HUES48 (cell line): ENCODE data around the gene MAN2B2.

Experiments
- H3K27ac ChIP-seq: one replicate; pipeline ENCODE4 v1.7.0; 2013; ENCODE audit warnings: low read depth, low read length, inconsistent platforms
- H3K27me3 ChIP-seq: 2 replicates; pipeline ENCODE4 v1.6.1; 2013; ENCODE audit warnings: mild to moderate bottlenecking, low read length; ENCODE audit not compliant: control insufficient read depth, insufficient read depth
- H3K36me3 ChIP-seq: 2 replicates; pipeline ENCODE4 v1.6.1; 2013; ENCODE audit warnings: low read length; ENCODE audit not compliant: control insufficient read depth, insufficient read depth
- H3K4me1 ChIP-seq: 2 replicates; pipeline ENCODE4 v1.6.1; 2013; ENCODE audit warnings: mild to moderate bottlenecking, low read length; ENCODE audit not compliant: control insufficient read depth, insufficient read depth
- H3K4me3 ChIP-seq: 2 replicates; pipeline ENCODE4 v1.5.1; 2013; ENCODE audit warnings: mild to moderate bottlenecking, low read depth, low read length
- H3K9ac ChIP-seq: 2 replicates; pipeline ENCODE4 v1.6.1; 2013; ENCODE audit warnings: mild to moderate bottlenecking, low read depth, low read length, moderate library complexity
- H3K9me3 ChIP-seq: 2 replicates; pipeline ENCODE4 v1.6.1; 2013; ENCODE audit warnings: low read length; ENCODE audit not compliant: control insufficient read depth, insufficient read depth

The MAN2B2 gene

DNA sequence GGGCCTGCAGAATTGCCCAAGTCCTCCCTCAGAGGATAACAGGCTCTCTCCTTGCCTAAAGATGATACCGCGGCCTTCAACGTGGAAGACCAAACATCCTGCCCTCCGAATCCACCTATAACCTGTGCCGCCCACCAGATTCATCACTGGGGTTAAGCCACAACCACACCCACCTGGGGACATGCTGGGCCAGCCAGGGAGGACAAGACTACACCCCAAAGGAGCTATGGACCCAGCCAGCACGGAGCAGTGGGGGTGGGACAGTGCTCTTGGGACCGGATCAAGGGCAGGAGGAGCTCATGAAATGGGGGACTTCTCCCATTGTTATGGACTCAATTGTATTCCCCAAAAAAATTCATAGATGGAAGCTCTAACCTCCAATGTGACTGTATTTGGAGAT, 6.8 kb upstream of the MAN2B2 start:
- Histone ChIP-seq H3K9me3 (no peaks in the 10 kb centered on the region), H3K36me3 (no peaks in the 10 kb centered on the region), H3K4me1 (no peaks in the 10 kb centered on the region), H3K9ac (no peak overlapping the region), H3K4me3 (no peak overlapping the region), H3K27me3 (peaks cover 51% of the 10 kb centered on the region), H3K27ac (no peak overlapping the region)

DNA sequence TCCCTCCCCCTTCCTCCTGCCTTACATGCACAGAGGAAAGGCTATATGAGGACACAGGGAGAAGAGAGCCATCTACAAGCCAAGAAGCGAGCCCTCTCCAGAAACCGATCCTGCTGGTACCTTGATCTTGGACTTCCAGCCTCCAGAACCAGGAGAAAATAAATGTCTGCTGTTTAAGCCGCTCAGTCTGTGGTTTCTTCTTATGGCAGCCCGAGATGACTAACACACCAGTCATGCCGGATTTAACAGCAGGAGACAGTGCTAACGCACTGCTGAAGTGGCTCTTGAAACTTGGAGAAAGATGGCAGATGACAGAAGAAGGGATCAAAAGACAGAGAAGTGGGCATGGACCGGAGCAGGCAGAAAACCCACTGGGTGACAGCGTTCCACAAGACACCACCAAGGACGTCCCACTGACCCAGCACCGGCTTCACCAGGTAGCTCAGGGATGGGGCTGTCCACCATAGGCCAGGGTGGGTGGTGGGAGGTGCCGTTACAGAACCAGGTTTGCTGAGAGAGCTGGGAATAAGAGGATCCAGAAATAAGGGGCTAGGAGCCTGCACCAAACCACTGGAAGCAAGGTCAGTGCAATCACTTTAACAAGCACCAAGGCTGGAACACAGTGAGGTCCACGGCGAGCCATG, 6.2 kb upstream of the MAN2B2 start:
- Histone ChIP-seq H3K4me1 (no peaks in the 10 kb centered on the region), H3K27me3 (peaks cover 54% of the 10 kb centered on the region), H3K36me3 (no peaks in the 10 kb centered on the region), H3K4me3 (no peak overlapping the region), H3K9ac (no peak overlapping the region), H3K9me3 (no peaks in the 10 kb centered on the region), H3K27ac (no peak overlapping the region)

DNA sequence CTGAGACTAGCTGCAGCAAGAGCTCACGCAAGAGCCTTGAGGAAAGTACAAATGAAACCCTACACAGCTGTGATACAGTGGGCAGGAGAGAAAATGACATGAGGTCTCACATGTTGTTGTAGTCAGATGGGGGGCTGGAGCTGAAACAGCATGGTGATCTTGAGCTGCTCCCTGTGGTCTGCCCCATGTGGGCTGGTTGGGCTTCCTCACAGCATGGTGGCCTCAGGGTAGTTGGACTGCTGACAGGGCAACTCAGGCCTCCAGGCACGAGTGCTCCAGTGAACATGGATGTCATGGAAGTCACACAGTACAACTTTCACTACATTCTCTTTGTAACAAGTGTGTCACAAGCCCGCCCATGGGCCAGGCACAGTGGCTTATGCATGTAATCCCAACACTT, 3.4 kb upstream of the MAN2B2 start:
- Histone ChIP-seq H3K4me1 (no peaks in the 10 kb centered on the region), H3K27ac (no peak overlapping the region), H3K27me3 (peaks cover 36% of the 10 kb centered on the region), H3K4me3 (no peak overlapping the region), H3K9ac (no peak overlapping the region), H3K9me3 (no peaks in the 10 kb centered on the region), H3K36me3 (no peaks in the 10 kb centered on the region)

DNA sequence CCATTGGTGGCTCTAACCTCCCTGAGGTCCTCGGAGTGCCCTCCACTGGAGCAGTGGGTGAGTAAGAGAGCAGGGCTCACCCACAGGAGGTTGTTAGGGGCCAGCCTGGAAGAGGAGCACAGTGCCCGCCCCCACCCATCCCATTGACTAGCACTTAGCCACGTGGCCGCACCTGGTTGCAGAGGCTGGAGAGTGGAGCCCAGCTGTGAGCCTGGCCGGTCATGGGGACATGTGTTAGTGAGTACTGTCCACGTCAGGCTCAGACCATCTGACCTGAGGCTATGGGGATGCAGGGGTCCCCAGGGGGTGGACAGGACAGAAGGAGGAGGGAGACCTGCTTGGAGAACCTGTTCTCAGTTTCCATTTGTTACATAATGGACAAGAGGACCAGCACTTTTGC, 1.4 kb upstream of the MAN2B2 start:
- Histone ChIP-seq H3K4me3 (no peak overlapping the region), H3K27ac (no peak overlapping the region), H3K36me3 (peaks cover 6% of the 10 kb centered on the region), H3K9me3 (no peaks in the 10 kb centered on the region), H3K27me3 (peaks cover 33% of the 10 kb centered on the region), H3K4me1 (no peaks in the 10 kb centered on the region), H3K9ac (no peak overlapping the region)

DNA sequence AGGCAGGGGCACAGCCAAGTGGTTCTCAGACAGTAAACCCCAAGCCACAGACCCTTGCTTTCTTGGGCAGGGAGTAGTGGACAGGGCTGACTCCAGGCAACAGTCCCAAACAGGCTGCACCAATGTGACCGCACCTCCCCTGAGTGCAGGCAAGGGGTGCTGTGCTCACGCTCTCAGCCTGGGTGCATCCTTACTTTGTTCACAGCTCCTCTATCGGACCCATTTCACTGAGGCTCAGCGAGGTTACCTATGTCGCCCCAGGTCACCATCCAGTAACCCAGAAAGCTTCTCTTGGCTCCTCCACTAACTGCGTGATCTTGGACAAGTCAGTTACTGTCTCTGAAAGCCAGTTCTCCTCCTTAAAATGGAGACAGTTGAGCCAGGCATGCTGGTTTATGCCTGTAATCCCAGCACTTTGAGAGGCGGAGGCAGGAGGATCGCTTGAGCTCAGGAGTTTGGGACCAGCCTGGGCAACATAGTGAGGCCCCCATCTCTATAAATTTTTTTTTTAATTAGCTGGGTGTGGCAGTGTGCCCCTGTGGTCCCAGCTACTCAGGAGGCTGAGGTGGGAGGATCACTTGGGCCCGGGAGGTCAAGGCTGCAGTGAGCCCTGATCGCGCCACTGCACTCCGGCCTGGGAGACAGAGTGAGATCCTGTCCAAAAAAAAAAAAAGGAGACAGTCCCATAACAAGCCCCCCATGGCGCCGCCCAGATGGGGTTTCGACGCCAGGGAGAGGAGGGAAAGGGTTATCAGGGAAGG, 823 bp upstream of the MAN2B2 start:
- Histone ChIP-seq H3K4me3 (peak overlapping the region; percentile 84), H3K9ac (no peak overlapping the region), H3K27me3 (peaks cover 30% of the 10 kb centered on the region), H3K27ac (no peak overlapping the region), H3K36me3 (peaks cover 11% of the 10 kb centered on the region), H3K4me1 (no peaks in the 10 kb centered on the region), H3K9me3 (no peaks in the 10 kb centered on the region)

DNA sequence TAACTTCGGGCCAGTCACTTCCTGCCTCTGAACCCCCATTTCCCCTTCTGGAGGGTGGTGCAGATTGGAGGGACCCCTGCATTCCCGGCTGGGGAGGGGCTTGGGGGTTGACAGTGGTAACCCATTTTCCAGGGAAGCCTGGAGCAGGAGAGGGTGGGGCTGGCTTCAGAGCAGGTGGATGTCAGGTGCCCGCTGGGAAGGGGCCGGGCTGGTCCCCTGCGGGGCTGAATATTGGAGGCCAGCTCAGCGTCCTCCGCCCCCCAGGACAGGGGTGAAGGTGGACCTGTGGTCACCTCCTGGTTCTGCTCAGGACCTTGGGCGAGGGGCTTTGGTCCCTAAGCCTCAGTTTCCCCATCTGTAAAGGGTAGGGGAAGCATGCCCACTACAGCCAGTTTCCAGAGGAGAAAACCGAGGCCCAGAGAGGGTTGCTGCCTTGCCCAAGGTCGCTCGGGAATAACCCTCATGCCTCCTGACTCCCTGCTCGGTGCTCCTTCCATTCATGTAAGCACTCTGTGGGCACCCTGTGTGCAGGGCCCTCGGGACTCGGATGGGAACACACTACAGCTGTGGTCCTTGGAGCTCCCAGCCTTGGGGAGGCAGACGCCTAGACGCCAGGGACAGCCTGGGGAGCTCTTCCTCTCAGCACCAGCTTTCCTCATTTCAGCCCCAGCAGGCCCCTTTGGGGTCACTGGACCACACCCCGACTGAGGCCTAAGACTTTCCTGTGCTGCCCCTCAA, 683 bp downstream of the MAN2B2 start:
- Histone ChIP-seq H3K27me3 (peaks cover 24% of the 10 kb centered on the region), H3K4me3 (peak overlapping the region; percentile 84), H3K27ac (no peak overlapping the region), H3K9me3 (no peaks in the 10 kb centered on the region), H3K4me1 (no peaks in the 10 kb centered on the region), H3K36me3 (peaks cover 18% of the 10 kb centered on the region), H3K9ac (peak overlapping the region; percentile 67)

DNA sequence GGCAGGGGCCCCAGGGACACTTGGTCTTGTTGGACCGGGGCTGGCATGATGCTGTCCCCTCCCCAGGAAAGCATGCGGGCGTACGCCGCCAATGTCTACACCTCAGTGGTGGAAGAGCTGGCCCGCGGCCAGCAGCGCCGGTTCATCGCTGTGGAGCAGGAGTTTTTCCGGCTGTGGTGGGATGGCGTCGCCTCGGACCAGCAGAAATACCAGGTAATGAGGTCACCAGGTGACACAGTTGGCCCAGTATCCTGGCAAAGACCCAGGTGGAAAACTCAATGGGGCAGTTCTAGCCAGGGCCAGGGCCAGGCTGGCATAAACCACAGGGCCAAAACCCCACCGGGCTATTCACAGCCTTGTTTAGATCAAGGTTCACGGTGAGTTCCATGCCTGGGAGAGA, 1.5 kb downstream of the MAN2B2 start:
- H3K9ac ChIP-seq, result no peak overlapping the region
- peaks cover 21% of the 10 kb centered on the region for H3K27me3 ChIP-seq
- no peak overlapping the region for H3K4me3 ChIP-seq
- H3K9me3 ChIP-seq, result no peaks in the 10 kb centered on the region
- H3K36me3 ChIP-seq, result peaks cover 18% of the 10 kb centered on the region
- H3K27ac ChIP-seq, result no peak overlapping the region
- no peaks in the 10 kb centered on the region for H3K4me1 ChIP-seq

DNA sequence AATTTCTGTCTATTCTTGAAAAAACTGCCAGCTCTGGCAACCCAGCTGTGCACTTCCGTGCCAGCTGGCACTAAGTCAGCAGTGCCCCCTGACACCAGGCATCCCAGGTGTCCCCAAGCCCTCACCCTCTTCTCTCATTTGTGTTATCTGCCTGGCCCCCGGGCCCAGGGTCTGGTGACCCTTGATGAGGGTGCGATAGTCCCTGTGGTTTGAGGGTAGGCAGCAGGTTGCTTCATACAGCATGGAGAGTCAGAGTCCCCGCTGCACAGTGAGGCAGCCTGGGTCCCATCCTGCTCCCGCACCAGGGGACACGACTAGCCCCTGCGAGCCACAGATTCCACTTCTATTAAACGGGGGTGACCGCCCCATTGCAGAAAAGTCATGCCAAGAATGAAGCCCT, 1.9 kb downstream of the MAN2B2 start:
- Histone ChIP-seq H3K27ac (no peak overlapping the region), H3K9me3 (no peaks in the 10 kb centered on the region), H3K27me3 (peaks cover 21% of the 10 kb centered on the region), H3K9ac (no peak overlapping the region), H3K4me3 (no peak overlapping the region), H3K4me1 (no peaks in the 10 kb centered on the region), H3K36me3 (peaks cover 18% of the 10 kb centered on the region)

DNA sequence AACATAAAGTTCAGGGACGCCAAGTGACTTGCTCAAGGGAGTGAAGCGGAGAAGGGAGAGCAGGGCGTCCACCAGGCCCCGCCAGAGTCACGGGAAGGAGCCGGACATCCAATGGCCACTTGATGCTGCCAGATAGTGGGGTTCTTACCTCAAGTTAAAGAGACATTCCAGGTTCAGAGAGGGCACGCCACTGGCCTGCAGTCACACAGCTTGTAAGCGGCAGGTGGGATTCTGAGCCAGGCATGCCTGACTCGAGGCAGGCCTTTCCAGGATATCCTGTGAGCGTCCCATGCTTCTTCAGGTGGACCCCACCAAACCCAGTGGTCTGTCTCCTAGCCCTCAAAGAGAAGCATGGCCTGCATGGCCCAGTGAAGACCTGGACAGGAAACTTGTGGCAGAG, 2.4 kb downstream of the MAN2B2 start:
- H3K4me1 ChIP-seq, result no peaks in the 10 kb centered on the region
- H3K4me3 ChIP-seq, result no peak overlapping the region
- H3K27me3 ChIP-seq, result peaks cover 21% of the 10 kb centered on the region
- H3K27ac ChIP-seq, result no peak overlapping the region
- H3K9me3 ChIP-seq, result no peaks in the 10 kb centered on the region
- H3K36me3 ChIP-seq, result peaks cover 18% of the 10 kb centered on the region
- no peak overlapping the region for H3K9ac ChIP-seq

DNA sequence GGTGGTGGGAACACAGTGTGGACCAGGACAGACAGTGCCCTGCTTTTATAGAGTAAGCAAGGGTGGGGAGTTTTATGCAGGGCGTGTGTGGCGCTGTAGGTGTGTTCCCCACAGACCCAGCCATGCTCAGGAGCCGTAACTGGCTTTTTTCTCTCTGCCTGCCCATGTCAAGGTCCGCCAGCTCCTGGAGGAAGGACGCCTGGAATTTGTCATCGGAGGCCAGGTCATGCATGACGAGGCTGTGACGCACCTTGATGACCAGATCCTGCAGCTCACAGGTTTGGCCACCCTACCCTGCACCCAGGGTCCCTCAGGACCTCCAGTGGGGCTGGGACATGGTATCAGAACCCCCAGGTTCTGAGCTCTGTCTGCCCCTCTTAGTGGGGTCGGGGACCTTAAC, 3.2 kb downstream of the MAN2B2 start:
- Histone ChIP-seq H3K9ac (no peak overlapping the region), H3K36me3 (peaks cover 18% of the 10 kb centered on the region), H3K27me3 (peaks cover 14% of the 10 kb centered on the region), H3K9me3 (no peaks in the 10 kb centered on the region), H3K27ac (no peak overlapping the region), H3K4me1 (no peaks in the 10 kb centered on the region), H3K4me3 (no peak overlapping the region)

DNA sequence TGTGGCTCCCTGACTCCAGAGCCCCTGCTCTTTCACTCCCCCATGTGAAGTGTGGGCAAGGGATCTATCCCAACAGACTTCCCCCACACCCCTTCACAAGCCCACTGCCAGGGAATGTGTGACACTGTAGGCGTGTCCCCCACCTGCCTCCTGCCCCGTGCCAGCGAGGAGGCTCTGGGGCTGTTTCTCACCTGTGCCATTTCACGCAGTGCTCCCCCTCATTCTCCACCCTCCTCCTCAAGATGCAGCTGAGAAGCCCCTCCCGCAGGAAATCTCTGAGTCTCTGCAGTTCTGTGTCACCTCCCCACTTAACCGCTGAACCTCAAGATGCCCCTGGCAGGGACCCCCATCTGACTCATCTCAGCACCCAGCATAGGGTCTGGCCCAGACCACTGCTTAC, 5.4 kb downstream of the MAN2B2 start:
- no peak overlapping the region for H3K4me3 ChIP-seq

More for the DNA sequence above, 5.4 kb downstream of the MAN2B2 start:
- no peak overlapping the region for H3K27ac ChIP-seq
- H3K36me3 ChIP-seq, result peaks cover 18% of the 10 kb centered on the region
- no peaks in the 10 kb centered on the region for H3K4me1 ChIP-seq
- H3K9me3 ChIP-seq, result no peaks in the 10 kb centered on the region
- no peak overlapping the region for H3K9ac ChIP-seq
- no peaks in the 10 kb centered on the region for H3K27me3 ChIP-seq
